GM18907 (cell line): ENCODE results near the gene AHI1.

Experiments
- ATAC-seq: cut with Tn5 transposase; IDR thresholded peaks from one replicate; pipeline ENCODE4 v1.9.1; 2021; ENCODE audit warnings: mild to moderate bottlenecking, moderate library complexity; ENCODE audit not compliant: unreplicated experiment

Gene AHI1

GRCh38 chr6:135236732-135237131, 260.8 kb downstream of the AHI1 start:
- ATAC-seq, result no peak

- no peak for ATAC-seq
These were observed 261.2 kb downstream of the AHI1 start for GRCh38 chr6:135236319-135236718.

GRCh38 chr6:135235716-135236115, 261.8 kb downstream of the AHI1 start:
- no peak for ATAC-seq

GRCh38 chr6:135234492-135234780, 263.1 kb downstream of the AHI1 start:
- no peak for ATAC-seq

- peak; percentile 52 for ATAC-seq
These were observed 263.7 kb downstream of the AHI1 start for GRCh38 chr6:135233686-135234491.
